HG03460 (cell line): ENCODE data around the gene MC2R.
"Not testable (repeated sequence)": the region's sequence is repeated elsewhere in the genome, so short reads cannot be mapped to it uniquely, and the experiment has no call there.

Source experiments
- ATAC-seq: cut with Tn5 transposase; IDR thresholded peaks from one replicate; pipeline ENCODE4 v1.9.1; 2021; ENCODE audit not compliant: unreplicated experiment

Gene MC2R

GRCh38 chr18:13894531-13894930 lies 20.8 kb downstream of the MC2R start:
- ATAC-seq, result no peak

- peak; percentile 97 for ATAC-seq
Measured at GRCh38 chr18:13893418-13893760, 21.9 kb downstream of the MC2R start.

DNA sequence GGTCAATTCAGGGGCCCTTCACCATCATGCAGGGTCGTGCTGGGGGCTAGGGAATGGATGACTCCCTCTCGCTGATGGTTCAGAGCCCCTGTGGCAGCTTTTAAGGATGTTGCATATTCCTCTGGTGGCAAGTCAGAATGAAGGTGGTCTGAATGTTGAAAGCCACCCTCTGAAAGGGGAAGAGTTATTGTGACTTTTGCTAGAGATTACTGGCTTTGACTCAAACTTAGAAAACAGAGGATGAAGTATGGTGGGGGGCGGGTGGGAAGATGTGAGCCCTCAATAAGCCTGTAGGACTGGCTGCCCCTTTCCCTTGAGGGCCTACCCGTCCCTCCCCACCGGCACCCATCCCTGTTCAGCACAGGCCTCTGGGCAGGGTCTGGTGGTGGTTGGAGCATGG lies 23.2 kb downstream of the MC2R start:
- no peak for ATAC-seq

DNA sequence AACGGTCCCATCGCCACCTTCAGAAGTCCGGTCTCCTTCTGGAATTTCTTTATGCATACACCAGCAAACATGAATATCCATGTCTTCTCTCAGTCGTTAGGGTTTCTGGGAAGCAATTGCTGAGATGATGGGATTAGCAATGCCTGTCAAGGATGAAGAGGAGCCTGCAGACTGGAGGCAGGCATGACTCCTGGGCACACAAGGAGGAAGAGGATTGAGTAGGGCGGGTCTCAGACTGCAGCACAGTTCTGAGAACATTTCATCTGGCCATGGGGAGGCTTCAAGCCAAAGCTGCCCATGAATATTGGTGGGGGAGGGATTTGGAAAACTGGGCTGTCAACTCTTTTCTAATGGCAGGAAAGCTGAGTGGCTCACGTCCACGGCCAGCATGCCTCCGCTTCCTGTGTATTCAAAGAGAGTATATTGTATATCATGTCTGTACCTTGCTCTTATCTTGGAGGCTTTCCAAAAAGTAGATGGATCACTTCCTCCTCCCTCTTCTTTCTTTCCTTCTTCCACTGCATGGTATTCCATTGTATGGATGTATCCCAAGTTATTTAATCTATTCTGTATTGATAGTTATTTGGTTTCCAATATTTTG lies 24.5 kb downstream of the MC2R start:
- ATAC-seq, result no peak

DNA sequence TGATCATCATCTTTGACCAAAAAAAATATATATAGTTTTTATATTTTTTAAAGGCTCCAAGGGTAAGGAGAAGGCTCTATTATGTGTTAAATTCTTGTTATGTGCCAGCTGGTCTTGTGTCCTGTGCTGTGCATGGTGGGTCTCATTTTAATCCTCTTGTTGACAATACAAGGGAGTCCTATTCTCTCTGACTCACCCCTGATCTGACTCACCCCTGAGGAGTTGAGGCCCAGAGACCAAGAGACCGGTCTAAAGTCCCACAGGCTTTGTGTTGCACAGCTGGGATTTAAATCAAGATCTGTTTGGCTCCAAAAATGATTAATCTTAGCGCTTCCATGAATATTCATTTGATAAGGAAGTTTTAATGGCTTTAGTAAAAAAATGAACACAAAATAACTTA lies 25.7 kb downstream of the MC2R start:
- ATAC-seq, result no peak

DNA sequence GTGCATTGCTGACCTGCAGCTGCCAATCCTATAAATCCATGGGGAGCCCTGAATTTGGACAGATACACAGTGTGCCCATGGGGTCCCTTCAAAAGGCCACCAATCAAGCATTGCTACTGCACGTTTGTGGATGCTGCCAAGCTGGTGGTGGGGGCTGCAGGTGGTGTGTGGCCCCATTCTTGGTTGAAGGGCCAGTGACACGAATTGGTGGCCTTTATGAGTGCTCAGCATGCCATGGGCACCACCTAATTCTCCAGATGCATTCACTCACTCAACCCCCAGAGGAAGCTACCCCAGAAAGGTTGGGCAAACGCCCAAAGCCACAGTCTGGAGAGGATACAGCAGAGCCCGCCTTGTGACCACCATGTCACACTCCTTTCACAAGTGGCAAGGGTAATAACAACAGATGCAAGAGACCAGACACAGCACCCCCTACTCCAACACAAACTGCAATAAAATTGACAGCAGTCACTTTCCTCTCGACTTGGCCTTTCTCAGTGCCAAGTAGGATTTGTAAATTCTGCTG lies 27.1 kb downstream of the MC2R start:
- ATAC-seq, result no peak

DNA sequence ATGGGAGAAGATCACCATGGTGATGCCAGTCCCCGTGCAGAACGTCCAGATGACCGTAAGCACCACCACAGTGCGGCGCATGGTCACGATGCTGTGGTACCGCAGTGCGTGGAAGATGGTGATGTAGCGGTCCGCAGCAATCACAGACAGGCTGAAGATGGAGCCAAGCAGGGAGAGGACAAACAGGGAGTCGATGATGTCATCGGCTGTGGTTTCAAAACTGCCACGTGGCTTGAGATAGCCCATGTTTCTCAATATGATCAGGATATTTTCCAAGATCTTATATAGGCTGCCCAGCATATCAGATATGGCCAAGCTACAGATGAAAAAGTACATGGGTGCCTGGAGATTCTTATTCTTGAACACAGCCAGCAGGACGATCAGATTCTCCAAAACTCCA lies 30.3 kb downstream of the MC2R start:
- no peak for ATAC-seq

DNA sequence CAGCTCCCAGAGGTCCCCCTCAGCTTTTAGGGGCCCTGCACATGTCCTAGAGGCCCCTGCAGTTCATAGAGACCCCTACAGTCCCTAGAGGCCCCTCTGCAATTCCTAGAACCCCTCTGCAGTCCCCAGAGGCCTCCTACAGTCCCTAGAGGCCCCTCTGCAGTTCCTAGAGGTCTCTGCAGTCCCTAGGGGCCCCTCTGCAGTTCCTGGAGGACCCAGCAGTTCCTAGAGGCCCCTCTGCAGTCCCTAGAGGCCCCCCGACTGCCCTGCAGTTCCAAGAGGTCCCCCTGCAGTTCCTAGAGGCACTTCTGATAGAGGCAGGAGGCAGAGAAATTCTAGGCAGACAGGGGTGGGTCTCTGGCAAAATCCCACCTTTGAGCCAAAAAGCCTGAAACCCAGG lies 35.4 kb downstream of the MC2R start:
- no peak for ATAC-seq

DNA sequence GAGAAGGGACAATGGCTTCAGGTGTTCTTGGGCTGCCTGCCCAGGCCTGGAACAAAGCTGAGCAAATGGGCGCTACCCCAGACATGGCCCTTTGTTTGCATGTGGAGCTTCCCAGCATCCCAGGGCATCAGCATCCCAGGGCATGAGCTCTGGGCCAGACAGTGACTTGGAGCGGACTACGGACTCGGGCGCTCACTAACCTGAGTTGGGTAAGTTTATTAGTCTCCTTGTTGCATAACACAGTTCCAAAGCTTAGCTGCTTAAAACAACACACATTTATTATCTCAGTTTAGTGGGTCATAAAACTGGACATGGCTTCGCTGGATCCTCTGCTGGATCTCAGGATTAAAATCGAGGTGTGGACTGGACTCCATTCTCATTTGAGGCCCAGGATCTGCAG lies 35.8 kb downstream of the MC2R start:
- no peak for ATAC-seq

DNA sequence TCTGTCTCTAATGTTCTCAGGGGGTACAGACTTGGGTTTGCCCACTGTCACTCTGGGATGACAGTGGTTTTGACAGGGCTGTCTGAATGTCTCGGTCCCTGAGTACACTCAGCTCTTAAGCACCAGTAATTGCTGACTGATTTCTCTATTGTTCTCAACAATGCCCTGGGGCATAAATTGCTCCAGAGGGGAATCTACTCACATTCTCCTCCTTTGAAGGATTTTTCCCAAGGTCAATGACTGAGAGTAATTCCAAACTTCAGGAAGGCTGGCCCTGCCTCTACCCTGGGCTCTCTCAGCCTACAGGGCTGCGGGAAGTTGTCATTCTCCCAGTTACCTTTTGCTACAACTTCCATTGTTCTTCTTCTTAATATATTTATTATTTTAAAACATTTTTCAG lies 36.5 kb downstream of the MC2R start:
- ATAC-seq, result no peak

DNA sequence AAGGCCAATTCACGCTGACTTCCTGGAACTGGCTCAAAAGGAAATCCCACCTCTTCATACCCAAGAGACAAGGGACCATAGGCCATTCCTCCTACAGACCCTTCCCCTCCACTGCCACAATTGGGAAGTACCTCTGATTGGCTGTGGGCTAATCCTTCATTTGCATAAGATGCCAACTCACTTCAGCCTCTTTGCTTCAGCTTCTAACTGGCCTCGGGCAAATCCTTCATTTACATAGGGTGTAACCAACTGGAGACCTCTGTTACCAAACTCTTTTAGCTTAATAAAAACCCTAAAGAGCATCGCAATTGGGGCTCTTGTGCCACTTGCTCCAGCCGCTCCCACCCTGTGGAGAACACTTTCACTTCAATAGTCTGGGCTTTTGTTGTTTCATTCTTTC lies 38.2 kb downstream of the MC2R start:
- no peak for ATAC-seq

- no peak for ATAC-seq
Measured at GRCh38 chr18:13874558-13874957, 40.8 kb downstream of the MC2R start.

- no peak for ATAC-seq
Measured at GRCh38 chr18:13872932-13873331, 42.4 kb downstream of the MC2R start.

GRCh38 chr18:13872373-13872772 lies 43.0 kb downstream of the MC2R start:
- no peak for ATAC-seq

GRCh38 chr18:13871701-13872100 lies 43.6 kb downstream of the MC2R start:
- no peak for ATAC-seq

DNA sequence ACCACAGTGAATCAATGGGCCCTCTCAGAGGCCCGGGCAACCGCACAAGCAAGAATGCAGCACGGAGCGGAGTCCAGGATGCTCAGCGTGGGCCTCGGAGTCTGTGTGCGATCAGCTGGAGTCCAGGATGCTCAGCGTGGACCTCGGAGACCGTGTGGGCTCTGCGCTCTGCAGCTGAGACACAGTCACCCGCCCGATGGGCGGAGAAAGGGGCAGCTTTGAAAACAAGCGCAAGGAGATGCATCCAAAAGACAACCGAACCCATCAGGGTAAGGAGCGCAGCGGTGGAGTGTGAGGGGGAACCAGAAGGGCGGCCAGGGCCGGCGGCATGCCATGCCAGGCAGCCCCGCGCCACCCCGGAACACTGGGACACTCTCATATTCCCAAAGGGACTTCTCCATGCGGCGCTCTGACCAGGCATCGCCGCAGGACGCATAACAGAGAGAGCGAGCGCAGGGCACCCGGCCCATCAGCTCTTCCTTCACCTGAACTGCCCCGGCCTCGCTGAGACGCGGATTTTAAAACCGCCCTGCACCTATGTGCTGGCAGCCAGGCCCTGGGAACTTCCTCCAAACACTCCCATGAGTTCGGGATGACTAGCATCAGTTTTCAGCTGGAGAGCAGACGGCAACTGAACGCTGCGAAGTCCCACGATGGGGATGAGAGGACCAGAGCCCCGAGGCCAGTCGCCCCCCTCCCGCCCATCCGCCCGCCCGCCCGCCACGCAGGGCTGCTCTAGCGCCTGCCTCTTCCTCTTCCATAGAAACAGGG lies 46.6 kb downstream of the MC2R start:
- ATAC-seq, result no peak

- not testable (repeated sequence) for ATAC-seq
Measured at GRCh38 chr18:13862898-13863297, 52.4 kb downstream of the MC2R start.

DNA sequence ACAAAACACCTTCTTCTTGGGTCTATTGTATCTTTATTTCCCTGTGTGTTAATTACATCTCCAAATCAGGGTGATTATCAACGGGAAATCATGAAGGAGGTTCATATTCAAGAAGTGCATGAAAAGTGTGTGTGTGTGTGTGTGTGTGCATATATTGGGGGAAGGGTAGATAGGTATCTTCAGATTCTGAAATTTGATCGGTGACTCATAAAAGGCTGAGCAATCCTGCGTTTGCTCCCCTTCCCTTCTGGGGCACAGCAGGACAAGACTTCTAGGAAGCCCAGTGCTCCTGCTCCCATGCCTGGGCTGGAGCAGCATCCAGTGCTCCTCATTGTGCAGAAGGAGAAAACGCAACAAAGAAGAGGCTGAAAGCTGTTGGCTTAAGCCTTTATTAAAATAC lies 65.5 kb downstream of the MC2R start:
- no peak for ATAC-seq

DNA sequence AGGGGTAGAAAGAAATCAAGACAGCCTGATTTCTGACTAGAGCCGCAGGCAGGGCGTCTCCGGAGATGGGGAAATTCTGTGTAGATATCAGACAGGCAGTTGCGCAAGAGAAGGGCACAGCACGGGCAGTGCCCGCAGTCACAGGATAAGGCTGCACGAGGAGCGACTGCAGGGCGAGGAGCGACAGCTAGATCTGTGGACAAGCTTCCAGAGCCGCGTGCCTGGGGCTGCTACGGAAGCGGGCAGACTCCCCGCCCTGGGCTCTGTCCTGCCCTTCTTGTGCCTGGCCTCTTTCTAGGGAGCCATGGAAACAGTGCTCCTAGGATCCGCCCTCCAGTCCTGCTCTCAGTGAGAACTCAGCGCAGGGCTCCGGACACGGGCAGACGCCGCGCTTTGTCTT lies 78.8 kb downstream of the MC2R start:
- ATAC-seq, result no peak

- ATAC-seq, result no peak
Measured at GRCh38 chr18:13835202-13835601, 80.1 kb downstream of the MC2R start.

DNA sequence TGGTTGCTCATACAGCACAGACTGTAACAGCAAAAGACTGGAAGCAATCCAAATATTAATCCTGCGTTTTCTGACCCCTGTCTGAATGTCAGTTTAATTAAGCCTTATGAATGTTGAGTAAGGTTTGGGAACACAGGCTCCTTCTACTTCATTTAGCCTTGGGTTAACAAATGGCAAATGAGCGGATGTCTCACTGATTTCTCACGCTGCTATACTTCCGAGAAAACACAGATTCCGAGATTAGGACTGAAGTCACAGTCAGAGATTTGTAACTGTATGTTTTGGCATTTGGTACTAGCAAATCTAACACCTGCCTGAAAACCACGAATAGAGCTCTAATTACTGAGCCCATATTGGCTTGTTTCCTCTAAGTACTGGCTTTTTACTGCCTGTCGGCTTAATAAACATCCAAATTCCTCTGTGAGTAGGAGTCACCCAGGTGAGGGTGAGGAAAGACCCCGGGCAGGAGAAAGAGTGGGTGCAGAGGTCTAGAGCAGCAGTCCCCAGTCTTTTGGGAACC lies 80.8 kb downstream of the MC2R start:
- no peak for ATAC-seq
